HepG2 (cell line): Measurements from ENCODE around the gene APOC3. TPM values are rescaled to one million over a fixed set of nuclear protein-coding genes. Genes with fewer than 3 reads are reported as not detected.

Experiments
- ADNP ChIP-seq: sonication (generic); formaldehyde crosslinking; IDR thresholded peaks from 2 replicates; pipeline ENCODE4 v1.4.0; 2020; ENCODE audit warnings: missing genetic modification reagents
- BRD4 ChIP-seq: sonication (generic); formaldehyde crosslinking; IDR thresholded peaks from 2 replicates; pipeline ENCODE4 v1.4.0; 2020; ENCODE audit warnings: missing genetic modification reagents
- DMAP1 ChIP-seq: IDR thresholded peaks from 2 replicates; pipeline ENCODE4 v1.6.1; 2016
- DNMT1 ChIP-seq: sonication (generic); formaldehyde crosslinking; IDR thresholded peaks from 2 replicates; pipeline ENCODE4 v1.5.1; 2020; ENCODE audit warnings: mild to moderate bottlenecking, missing genetic modification reagents
- ETV5 ChIP-seq: IDR thresholded peaks from 2 replicates; pipeline ENCODE4 v1.6.1; 2018; ENCODE audit warnings: missing biosample characterization, missing genetic modification reagents, inconsistent platforms, borderline replicate concordance
- MEF2D ChIP-seq: sonication (generic); formaldehyde crosslinking; IDR thresholded peaks from 2 replicates; pipeline ENCODE4 v1.5.1; 2020; ENCODE audit warnings: mild to moderate bottlenecking, missing genetic modification reagents
- PAXIP1 ChIP-seq: sonication (generic); formaldehyde crosslinking; conservative IDR thresholded peaks from 2 replicates; pipeline ENCODE4 v1.4.0; 2020; ENCODE audit warnings: mild to moderate bottlenecking, missing genetic modification reagents, moderate library complexity
- REPIN1 ChIP-seq: sonication (generic); formaldehyde crosslinking; IDR thresholded peaks from 2 replicates; pipeline ENCODE4 v1.8.0; 2022; ENCODE audit warnings: missing genetic modification reagents, low read depth, mild to moderate bottlenecking, borderline replicate concordance
- ZFAT ChIP-seq: sonication (generic); formaldehyde crosslinking; conservative IDR thresholded peaks from 2 replicates; pipeline ENCODE4 v1.8.1; 2023; ENCODE audit warnings: missing genetic modification reagents, inconsistent platforms
- ZNF280D ChIP-seq: sonication (generic); formaldehyde crosslinking; IDR thresholded peaks from 2 replicates; pipeline ENCODE4 v1.5.1; 2020; ENCODE audit warnings: mild to moderate bottlenecking, missing genetic modification reagents
- ZNF382 ChIP-seq: sonication (generic); formaldehyde crosslinking; IDR thresholded peaks from 2 replicates; pipeline ENCODE4 v1.5.0; 2020; ENCODE audit warnings: missing genetic modification reagents, mild to moderate bottlenecking, borderline replicate concordance
- ZNF614 ChIP-seq: IDR thresholded peaks from 2 replicates; pipeline ENCODE4 v1.6.1; 2018; ENCODE audit warnings: missing biosample characterization, missing genetic modification reagents, inconsistent platforms, borderline replicate concordance
- ZNF781 ChIP-seq: sonication (generic); formaldehyde crosslinking; IDR thresholded peaks from 2 replicates; pipeline ENCODE4 v1.5.1; 2020; ENCODE audit warnings: borderline replicate concordance, mild to moderate bottlenecking, missing genetic modification reagents; ENCODE audit errors: not compliant biosample characterization
- polyA plus RNA-seq, 8 experiments: library from polyadenylated mRNA; depleted of rRNA in 3 of 8; stranded (reverse) in 7 of 8; unstranded in 1 of 8; fragments of >200 nt; fragmentation: Illumina TruSeq in 4 of 8; extraction: Trizol in 4 of 8; gene quantifications; 2 replicates each; pipeline versions ENCODE4 v1.2.1 to v1.2.3, GENCODE V29; 2011 to 2016; ENCODE audit warnings: low read depth in 4 of 8, missing spikeins in 1 of 8, mixed read lengths in 1 of 8; ENCODE audit not compliant: insufficient read depth in 1 of 8
- total RNA-seq, 5 experiments: library from RNA; depleted of rRNA; stranded (reverse); fragments of >200 nt; fragmentation: Illumina TruSeq; extraction: Trizol; gene quantifications; 2 replicates each; pipeline ENCODE4 v1.2.3, GENCODE V29; 2016; ENCODE audit warnings: low read depth in 1 of 5
- TF ChIP-seq, protein P1 (sequence below): sonication (generic); formaldehyde crosslinking; IDR thresholded peaks from 2 replicates; pipeline ENCODE4 v1.4.0; 2020; ENCODE audit warnings: missing genetic modification reagents, borderline replicate concordance
- TF ChIP-seq, protein P2 (sequence below): sonication (generic); formaldehyde crosslinking; IDR thresholded peaks from 2 replicates; pipeline ENCODE4 v1.9.0; 2021; ENCODE audit warnings: missing genetic modification reagents, borderline replicate concordance

Gene APOC3
- total and polyA plus RNA-seq, 2 of the 13 experiments (the other 11 are each of a cell fraction or from before 2014, with no cell fraction given) = 314 to 687 TPM

DNA sequence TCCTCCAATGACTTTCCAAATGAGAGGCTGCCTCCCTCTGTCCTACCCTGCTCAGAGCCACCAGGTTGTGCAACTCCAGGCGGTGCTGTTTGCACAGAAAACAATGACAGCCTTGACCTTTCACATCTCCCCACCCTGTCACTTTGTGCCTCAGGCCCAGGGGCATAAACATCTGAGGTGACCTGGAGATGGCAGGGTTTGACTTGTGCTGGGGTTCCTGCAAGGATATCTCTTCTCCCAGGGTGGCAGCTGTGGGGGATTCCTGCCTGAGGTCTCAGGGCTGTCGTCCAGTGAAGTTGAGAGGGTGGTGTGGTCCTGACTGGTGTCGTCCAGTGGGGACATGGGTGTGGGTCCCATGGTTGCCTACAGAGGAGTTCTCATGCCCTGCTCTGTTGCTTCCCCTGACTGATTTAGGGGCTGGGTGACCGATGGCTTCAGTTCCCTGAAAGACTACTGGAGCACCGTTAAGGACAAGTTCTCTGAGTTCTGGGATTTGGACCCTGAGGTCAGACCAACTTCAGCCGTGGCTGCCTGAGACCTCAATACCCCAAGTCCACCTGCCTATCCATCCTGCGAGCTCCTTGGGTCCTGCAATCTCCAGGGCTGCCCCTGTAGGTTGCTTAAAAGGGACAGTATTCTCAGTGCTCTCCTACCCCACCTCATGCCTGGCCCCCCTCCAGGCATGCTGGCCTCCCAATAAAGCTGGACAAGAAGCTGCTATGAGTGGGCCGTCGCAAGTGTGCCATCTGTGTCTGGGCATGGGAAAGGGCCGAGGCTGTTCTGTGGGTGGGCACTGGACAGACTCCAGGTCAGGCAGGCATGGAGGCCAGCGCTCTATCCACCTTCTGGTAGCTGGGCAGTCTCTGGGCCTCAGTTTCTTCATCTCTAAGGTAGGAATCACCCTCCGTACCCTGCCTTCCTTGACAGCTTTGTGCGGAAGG lies 2.9 kb downstream of the APOC3 start (continued):
- TF ChIP-seq, protein P1, sequence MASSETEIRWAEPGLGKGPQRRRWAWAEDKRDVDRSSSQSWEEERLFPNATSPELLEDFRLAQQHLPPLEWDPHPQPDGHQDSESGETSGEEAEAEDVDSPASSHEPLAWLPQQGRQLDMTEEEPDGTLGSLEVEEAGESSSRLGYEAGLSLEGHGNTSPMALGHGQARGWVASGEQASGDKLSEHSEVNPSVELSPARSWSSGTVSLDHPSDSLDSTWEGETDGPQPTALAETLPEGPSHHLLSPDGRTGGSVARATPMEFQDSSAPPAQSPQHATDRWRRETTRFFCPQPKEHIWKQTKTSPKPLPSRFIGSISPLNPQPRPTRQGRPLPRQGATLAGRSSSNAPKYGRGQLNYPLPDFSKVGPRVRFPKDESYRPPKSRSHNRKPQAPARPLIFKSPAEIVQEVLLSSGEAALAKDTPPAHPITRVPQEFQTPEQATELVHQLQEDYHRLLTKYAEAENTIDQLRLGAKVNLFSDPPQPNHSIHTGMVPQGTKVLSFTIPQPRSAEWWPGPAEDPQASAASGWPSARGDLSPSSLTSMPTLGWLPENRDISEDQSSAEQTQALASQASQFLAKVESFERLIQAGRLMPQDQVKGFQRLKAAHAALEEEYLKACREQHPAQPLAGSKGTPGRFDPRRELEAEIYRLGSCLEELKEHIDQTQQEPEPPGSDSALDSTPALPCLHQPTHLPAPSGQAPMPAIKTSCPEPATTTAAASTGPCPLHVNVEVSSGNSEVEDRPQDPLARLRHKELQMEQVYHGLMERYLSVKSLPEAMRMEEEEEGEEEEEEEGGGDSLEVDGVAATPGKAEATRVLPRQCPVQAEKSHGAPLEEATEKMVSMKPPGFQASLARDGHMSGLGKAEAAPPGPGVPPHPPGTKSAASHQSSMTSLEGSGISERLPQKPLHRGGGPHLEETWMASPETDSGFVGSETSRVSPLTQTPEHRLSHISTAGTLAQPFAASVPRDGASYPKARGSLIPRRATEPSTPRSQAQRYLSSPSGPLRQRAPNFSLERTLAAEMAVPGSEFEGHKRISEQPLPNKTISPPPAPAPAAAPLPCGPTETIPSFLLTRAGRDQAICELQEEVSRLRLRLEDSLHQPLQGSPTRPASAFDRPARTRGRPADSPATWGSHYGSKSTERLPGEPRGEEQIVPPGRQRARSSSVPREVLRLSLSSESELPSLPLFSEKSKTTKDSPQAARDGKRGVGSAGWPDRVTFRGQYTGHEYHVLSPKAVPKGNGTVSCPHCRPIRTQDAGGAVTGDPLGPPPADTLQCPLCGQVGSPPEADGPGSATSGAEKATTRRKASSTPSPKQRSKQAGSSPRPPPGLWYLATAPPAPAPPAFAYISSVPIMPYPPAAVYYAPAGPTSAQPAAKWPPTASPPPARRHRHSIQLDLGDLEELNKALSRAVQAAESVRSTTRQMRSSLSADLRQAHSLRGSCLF (CRISPR knock-in tag) = no peak
- TF ChIP-seq ETV5 (peak; percentile 79), ZNF781 (CRISPR knock-in tag) (no peak), REPIN1 (CRISPR knock-in tag) (peak; percentile 89), BRD4 (CRISPR knock-in tag) (peak; percentile 95), ZFAT (CRISPR knock-in tag) (no peak), DNMT1 (CRISPR knock-in tag) (0 out of 2 replicates have a peak, but pooled peaks have one; percentile 24), ADNP (CRISPR knock-in tag) (no peak), DMAP1 (peak; percentile 87), PAXIP1 (CRISPR knock-in tag) (peak; percentile 96), ZNF382 (CRISPR knock-in tag) (no peak), ZNF614 (CRISPR knock-in tag) (peak; percentile 96), MEF2D (CRISPR knock-in tag) (peak; percentile 70; the same call in 1 of the 2 replicates), ZNF280D (CRISPR knock-in tag) (peak; percentile 35; the same call in 1 of the 2 replicates)
- TF ChIP-seq, protein P2, sequence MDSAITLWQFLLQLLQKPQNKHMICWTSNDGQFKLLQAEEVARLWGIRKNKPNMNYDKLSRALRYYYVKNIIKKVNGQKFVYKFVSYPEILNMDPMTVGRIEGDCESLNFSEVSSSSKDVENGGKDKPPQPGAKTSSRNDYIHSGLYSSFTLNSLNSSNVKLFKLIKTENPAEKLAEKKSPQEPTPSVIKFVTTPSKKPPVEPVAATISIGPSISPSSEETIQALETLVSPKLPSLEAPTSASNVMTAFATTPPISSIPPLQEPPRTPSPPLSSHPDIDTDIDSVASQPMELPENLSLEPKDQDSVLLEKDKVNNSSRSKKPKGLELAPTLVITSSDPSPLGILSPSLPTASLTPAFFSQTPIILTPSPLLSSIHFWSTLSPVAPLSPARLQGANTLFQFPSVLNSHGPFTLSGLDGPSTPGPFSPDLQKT = no peak
